CD4-positive, alpha-beta T cell (primary cell): ENCODE results near the gene SLC9A2. TPM values are rescaled to one million over a fixed set of nuclear protein-coding genes. Genes with fewer than 3 reads are reported as not detected.

Experiments used
- ATAC-seq: fragments of 200-7000 bp; cut with Tn5 transposase; one replicate; pipeline ENCODE4 v1.10.0; 2022; ENCODE audit warnings: mild to moderate bottlenecking; ENCODE audit not compliant: poor library complexity
- CTCF ChIA-PET: fragments of 350-600 bp; sonication (Branson Sonifier 250); formaldehyde crosslinking; loops from one replicate; lab custom pipeline; 2021; ENCODE audit warnings: antibody characterized with exemption, inconsistent platforms; lab: Charles Lee
- POLR2A ChIA-PET: fragments of 350-600 bp; sonication (Branson Sonifier 250); formaldehyde crosslinking; loops from one replicate; lab custom pipeline; 2021; ENCODE audit warnings: antibody characterized with exemption, inconsistent platforms; lab: Charles Lee
- DNase-seq, 14 experiments: peaks; one replicate each; pipeline ENCODE4 v3.0.0-alpha.2; 2013 to 2020; ENCODE audit warnings: mixed read lengths in 2 of 14
- H3K27ac ChIP-seq, 2 donors: one replicate each; pipeline versions ENCODE4 v1.5.1 to v1.7.0; 2013; ENCODE audit warnings: low read length in 2 of 2, low read depth in 1 of 2, mild to moderate bottlenecking in 1 of 2
- H3K27me3 ChIP-seq, 2 experiments: 1 replicate in 1 of 2; 2 replicates in 1 of 2; pipeline versions ENCODE4 v1.6.1 to v1.7.0; 2013; ENCODE audit warnings: low read length in 2 of 2, control low read depth in 1 of 2, mild to moderate bottlenecking in 1 of 2, moderate library complexity in 1 of 2; ENCODE audit not compliant: insufficient read depth in 2 of 2, control insufficient read depth in 1 of 2
- H3K36me3 ChIP-seq: one replicate; pipeline ENCODE4 v1.6.1; 2013; ENCODE audit warnings: low read length, control low read depth; ENCODE audit not compliant: insufficient read depth
- H3K4me1 ChIP-seq: one replicate; pipeline ENCODE4 v1.6.1; 2013; ENCODE audit warnings: low read length, control low read depth; ENCODE audit not compliant: insufficient read depth
- H3K4me3 ChIP-seq: one replicate; pipeline ENCODE4 v1.5.1; 2013; ENCODE audit warnings: mild to moderate bottlenecking, low read length, moderate library complexity
- H3K9me3 ChIP-seq, 2 experiments: 1 replicate in 1 of 2; 2 replicates in 1 of 2; pipeline versions ENCODE4 v1.6.1 to v1.7.0; 2013; ENCODE audit warnings: low read length in 2 of 2, mild to moderate bottlenecking in 2 of 2, control low read depth in 1 of 2, moderate library complexity in 1 of 2; ENCODE audit not compliant: control insufficient read depth in 1 of 2, insufficient read depth in 1 of 2
- H3K27ac Mint-ChIP-seq: one replicate; pipeline ENCODE4 v1.8.0; 2020; ENCODE audit warnings: mixed read lengths
- H3K27me3 Mint-ChIP-seq: one replicate; pipeline ENCODE4 v1.8.0; 2021; ENCODE audit warnings: mixed read lengths
- H3K36me3 Mint-ChIP-seq: one replicate; pipeline ENCODE4 v1.8.0; 2021; ENCODE audit warnings: low read depth, mixed read lengths
- H3K4me1 Mint-ChIP-seq: one replicate; pipeline ENCODE4 v1.8.0; 2021; ENCODE audit warnings: low read depth, mixed read lengths
- H3K4me3 Mint-ChIP-seq: one replicate; pipeline ENCODE4 v1.8.0; 2020; ENCODE audit warnings: mild to moderate bottlenecking, mixed read lengths
- H3K9me3 Mint-ChIP-seq: one replicate; pipeline ENCODE4 v1.8.0; 2020; ENCODE audit warnings: mixed read lengths
- intact Hi-C, 2 experiments: fragments of 100-400 bp; cut with DNase I in 1 of 2; cut with micrococcal nuclease in 1 of 2; formaldehyde crosslinking; loops; one replicate each; pipeline versions ENCODE4 v1.15.1 to v1.9.0; 2023 to 2025; cut with DNase I, micrococcal nuclease
- total RNA-seq, 174 experiments: library from RNA in 2 of 174; stranded (reverse) in 2 of 174; gene quantifications; one replicate each; pipeline ENCODE4 v1.2.3 and lab custom pipeline; 2021 to 2026
- TF ChIP-seq, protein P1 (sequence below): fragments of 200-600 bp; IDR thresholded peaks from one replicate; pipeline ENCODE4 v1.8.0; 2022; ENCODE audit warnings: antibody characterized with exemption, mild to moderate bottlenecking

Gene SLC9A2
- total RNA-seq, 2 experiments from 2014 or later, result not detected

DNA sequence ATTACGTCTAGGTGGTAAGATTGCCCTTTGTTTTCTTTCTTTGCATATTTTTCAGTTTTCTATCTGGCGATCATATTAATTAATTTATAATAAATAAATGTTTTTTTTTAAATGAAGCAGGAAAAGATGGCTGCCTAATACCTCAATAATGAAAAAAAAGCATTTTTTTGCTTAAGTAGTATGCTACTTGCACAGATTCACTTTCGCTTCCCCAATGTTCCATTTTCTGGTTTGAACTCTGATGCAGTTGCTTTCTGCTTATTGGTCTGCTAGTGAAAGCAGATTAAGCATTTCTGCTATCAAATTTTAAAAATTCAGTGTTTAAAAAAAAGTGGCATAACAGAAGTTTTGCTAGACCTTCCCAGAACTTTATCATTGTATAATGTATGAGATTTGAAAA is 130.6 kb downstream of the SLC9A2 start:
- H3K9me3 ChIP-seq, result no peaks in the 10 kb centered on the region
- ChIA-PET POLR2A (no interaction called here), CTCF (no interaction called here)
- no peak overlapping the region for H3K4me3 ChIP-seq
- Mint-ChIP-seq H3K4me3 (no peak overlapping the region), H3K27me3 (no peaks in the 10 kb centered on the region), H3K27ac (no peak overlapping the region), H3K36me3 (no peaks in the 10 kb centered on the region), H3K9me3 (no peaks in the 10 kb centered on the region), H3K4me1 (no peaks in the 10 kb centered on the region)
- H3K27me3 ChIP-seq, result no peaks in the 10 kb centered on the region
- no peaks in the 10 kb centered on the region for H3K4me1 ChIP-seq
- TF ChIP-seq, protein P1, sequence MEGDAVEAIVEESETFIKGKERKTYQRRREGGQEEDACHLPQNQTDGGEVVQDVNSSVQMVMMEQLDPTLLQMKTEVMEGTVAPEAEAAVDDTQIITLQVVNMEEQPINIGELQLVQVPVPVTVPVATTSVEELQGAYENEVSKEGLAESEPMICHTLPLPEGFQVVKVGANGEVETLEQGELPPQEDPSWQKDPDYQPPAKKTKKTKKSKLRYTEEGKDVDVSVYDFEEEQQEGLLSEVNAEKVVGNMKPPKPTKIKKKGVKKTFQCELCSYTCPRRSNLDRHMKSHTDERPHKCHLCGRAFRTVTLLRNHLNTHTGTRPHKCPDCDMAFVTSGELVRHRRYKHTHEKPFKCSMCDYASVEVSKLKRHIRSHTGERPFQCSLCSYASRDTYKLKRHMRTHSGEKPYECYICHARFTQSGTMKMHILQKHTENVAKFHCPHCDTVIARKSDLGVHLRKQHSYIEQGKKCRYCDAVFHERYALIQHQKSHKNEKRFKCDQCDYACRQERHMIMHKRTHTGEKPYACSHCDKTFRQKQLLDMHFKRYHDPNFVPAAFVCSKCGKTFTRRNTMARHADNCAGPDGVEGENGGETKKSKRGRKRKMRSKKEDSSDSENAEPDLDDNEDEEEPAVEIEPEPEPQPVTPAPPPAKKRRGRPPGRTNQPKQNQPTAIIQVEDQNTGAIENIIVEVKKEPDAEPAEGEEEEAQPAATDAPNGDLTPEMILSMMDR, result no peak
- intact Hi-C loops, result no loop called here
- no peaks in the 10 kb centered on the region for H3K36me3 ChIP-seq
- no peak for DNase-seq
- H3K27ac ChIP-seq, result no peak overlapping the region
- ATAC-seq, result no peak

DNA sequence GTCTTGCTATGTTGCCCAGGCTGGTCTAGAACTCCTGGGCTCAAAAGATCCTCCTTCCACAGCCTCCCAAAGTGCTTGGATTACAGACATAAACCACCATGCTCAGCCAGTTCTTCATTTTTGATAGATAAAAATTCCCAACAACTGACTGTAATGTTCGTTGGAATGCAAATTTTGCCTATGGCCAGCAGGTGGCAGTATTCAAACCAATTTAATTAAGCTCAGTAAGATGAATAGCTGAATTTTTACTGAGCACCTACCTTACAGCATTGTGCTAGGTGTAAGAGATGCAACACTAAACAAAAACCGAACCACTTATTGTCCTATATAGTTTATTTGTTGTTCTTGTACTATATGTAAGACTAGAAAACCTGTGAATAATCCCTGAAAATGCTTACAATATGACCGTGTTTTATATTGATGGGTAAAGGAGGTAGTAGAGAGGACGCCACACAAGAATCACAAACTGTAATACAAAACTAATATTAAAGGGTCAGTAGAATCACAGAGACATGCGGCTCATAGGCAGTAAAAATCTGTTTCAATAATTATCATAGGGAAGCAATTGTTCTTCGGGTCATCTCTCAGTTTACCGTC is 134.3 kb downstream of the SLC9A2 start:
- ATAC-seq (peak; percentile 51), DNase-seq (peak in 5 of 14 experiments; percentile 11 to 63 (median 41))
- H3K4me3 Mint-ChIP-seq, result no peak overlapping the region
- no peaks in the 10 kb centered on the region for H3K36me3 Mint-ChIP-seq
- H3K27me3 Mint-ChIP-seq, result no peaks in the 10 kb centered on the region
- H3K4me1 ChIP-seq, result no peaks in the 10 kb centered on the region
- CTCF ChIA-PET, result interaction anchor here (0.7 to 1.4 kb wide), 8 partner anchors 9 to 58 kb away, joined by 3 to 8 read pairs (median 4); partner anchors contain the start of gene TMEM182
- no peak overlapping the region for H3K27ac ChIP-seq
- no peaks in the 10 kb centered on the region for H3K9me3 Mint-ChIP-seq
- H3K27me3 ChIP-seq, result no peaks in the 10 kb centered on the region
- intact Hi-C loops, result loop anchor here (2.0 kb wide), 1 partner anchor 53 kb away; no protein-coding TSS in a partner anchor
- no peaks in the 10 kb centered on the region for H3K4me1 Mint-ChIP-seq
- no peaks in the 10 kb centered on the region for H3K9me3 ChIP-seq
- H3K27ac Mint-ChIP-seq, result no peak overlapping the region
- TF ChIP-seq, protein P1, result peak; percentile 96
- POLR2A ChIA-PET, result interaction anchor here (0.9 kb wide), 1 partner anchor 17 kb away, joined by 5 read pairs; a partner anchor contains a TSS
- no peak overlapping the region for H3K4me3 ChIP-seq
- H3K36me3 ChIP-seq, result no peaks in the 10 kb centered on the region

DNA sequence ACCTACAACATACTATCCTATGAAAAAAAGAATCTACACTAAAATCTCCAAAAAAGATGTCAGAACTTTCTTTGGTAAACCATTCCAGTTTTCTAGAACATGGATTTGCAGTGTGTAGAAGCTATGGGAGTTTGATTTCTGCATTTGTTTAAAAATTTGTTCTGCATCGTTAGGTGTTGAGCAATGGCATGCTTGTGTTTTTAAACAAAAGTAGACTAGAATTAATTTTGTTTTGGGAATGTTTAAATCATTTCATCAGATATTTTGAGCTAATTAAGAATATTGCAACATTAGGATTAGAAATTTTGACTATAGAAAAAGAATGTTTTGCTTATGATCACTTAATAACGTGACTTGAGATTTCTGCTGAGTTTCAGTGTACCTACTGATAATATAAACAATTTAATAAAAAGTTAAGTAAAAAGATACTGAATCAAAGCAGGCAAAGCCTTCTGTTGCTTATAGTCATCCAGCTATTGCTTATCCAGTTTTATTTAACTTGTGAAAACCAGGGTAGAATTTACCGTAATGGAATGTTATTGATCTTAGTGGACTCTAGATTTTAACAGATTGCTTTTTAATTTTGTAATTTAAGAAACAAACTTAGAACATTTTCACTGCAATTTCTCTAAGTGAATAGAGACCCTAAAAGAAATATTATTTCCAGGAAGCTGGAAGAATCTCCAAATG is 135.2 kb downstream of the SLC9A2 start:
- no peaks in the 10 kb centered on the region for H3K27me3 Mint-ChIP-seq
- Histone ChIP-seq H3K27me3 (no peaks in the 10 kb centered on the region), H3K4me3 (no peak overlapping the region), H3K27ac (no peak overlapping the region), H3K9me3 (no peaks in the 10 kb centered on the region), H3K36me3 (no peaks in the 10 kb centered on the region), H3K4me1 (no peaks in the 10 kb centered on the region)
- H3K36me3 Mint-ChIP-seq, result no peaks in the 10 kb centered on the region
- no peak for DNase-seq
- ATAC-seq, result no peak
- H3K27ac Mint-ChIP-seq, result no peak overlapping the region
- no peaks in the 10 kb centered on the region for H3K9me3 Mint-ChIP-seq
- intact Hi-C loops, result no loop called here
- H3K4me3 Mint-ChIP-seq, result no peak overlapping the region
- CTCF ChIA-PET, result interaction anchor here (1.1 kb wide), 1 partner anchor 13 kb away, joined by 4 read pairs; no protein-coding TSS in a partner anchor
- POLR2A ChIA-PET, result no interaction called here
- TF ChIP-seq, protein P1, result no peak
- H3K4me1 Mint-ChIP-seq, result no peaks in the 10 kb centered on the region
